SU-DHL-6 (cell line): ENCODE results near the gene ZDHHC7.

Experiments
- CTCF ChIP-seq: fragments of 200-600 bp; sonication (generic); IDR thresholded peaks from one replicate; pipeline ENCODE4 v1.5.1; 2017; ENCODE audit warnings: antibody characterized with exemption, mild to moderate bottlenecking, low read length, moderate library complexity; ENCODE audit not compliant: insufficient read depth, poor library complexity, severe bottlenecking
- EZH2phosphoT487 ChIP-seq: fragments of 200-600 bp; sonication (generic), shearing (Covaris generic); conservative IDR thresholded peaks from 2 replicates; pipeline ENCODE4 v1.6.1; 2018; ENCODE audit warnings: mild to moderate bottlenecking, antibody characterized with exemption, low read length, moderate library complexity, mixed read lengths

- no peak for TF ChIP-seq CTCF
- TF ChIP-seq EZH2phosphoT487 = no peak
Measured at GRCh38 chr16:85003725-85004586, 7.4 kb downstream of the ZDHHC7 start.
